ENCODE measurements around the gene SGMS1. TPM values are rescaled to one million over a fixed set of nuclear protein-coding genes. Genes with fewer than 3 reads are reported as not detected.
"Not testable (repeated sequence)": the region's sequence is repeated elsewhere in the genome, so short reads cannot be mapped to it uniquely, and the experiment has no call there.

SGMS1 gene
- polyA plus RNA-seq, 1 donor from 2014 or later = 8.0 TPM

DNA sequence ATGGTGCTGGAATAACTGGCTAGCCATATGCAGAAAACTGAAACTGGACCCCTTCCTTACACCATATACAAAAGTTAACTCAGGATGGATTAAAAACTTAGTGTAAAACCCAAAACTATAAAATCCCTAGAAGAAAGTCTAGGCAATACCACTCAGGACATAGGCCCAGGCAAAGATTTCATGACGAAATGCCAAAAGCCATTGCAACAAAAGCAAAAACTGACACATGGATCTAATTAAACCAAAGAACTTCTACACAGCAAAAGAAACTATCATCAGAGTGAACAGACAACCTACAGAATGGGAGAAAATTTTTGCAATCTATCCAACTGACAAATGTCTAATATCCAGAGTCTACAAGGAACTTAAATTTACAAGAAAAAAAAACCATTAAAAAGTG, 75.3 kb downstream of the SGMS1 start:
- not testable (repeated sequence) for H3K9me3 ChIP-seq (ENCODE audit: low read length); H2AFZ ChIP-seq (ENCODE audit: low read depth, low read length); H4K20me1 ChIP-seq (ENCODE audit: insufficient read depth); H3K27ac ChIP-seq (ENCODE audit: low read length); H3K79me2 ChIP-seq (replicated peaks; ENCODE audit: insufficient read depth, low read length); H3K4me3 ChIP-seq (ENCODE audit: low read length); H3K4me2 ChIP-seq (ENCODE audit: low read length); H3K9ac ChIP-seq (ENCODE audit: low read length); H3K27me3 ChIP-seq (ENCODE audit: insufficient read depth, low read depth, low read length); H3K36me3 ChIP-seq (ENCODE audit: insufficient read depth, low read length); H3K9me2 ChIP-seq (ENCODE audit: insufficient read depth, low read length); H3F3A ChIP-seq (ENCODE audit: insufficient read depth, low read length, poor library complexity, severe bottlenecking)

DNA sequence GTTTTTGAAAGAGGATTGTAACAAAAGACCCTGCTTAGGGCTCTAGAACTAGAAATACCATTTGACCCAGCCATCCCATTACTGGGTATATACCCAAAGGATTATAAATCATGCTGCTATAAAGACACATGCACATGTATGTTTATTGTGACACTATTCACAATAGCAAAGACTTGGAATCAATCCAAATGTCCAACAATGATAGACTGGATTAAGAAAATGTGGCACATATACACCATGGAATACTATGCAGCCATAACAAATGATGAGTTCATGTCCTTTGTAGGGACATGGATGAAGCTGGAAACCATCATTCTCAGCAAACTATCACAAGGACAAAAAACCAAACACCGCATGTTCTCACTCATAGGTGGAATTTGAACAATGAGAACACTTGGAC, 77.5 kb downstream of the SGMS1 start:
- not testable (repeated sequence) for H3K27ac ChIP-seq (ENCODE audit: low read length); H3F3A ChIP-seq (ENCODE audit: insufficient read depth, low read length, poor library complexity, severe bottlenecking); H3K9me3 ChIP-seq (ENCODE audit: low read length); H3K4me2 ChIP-seq (ENCODE audit: low read length); H4K20me1 ChIP-seq (ENCODE audit: insufficient read depth); H3K9ac ChIP-seq (ENCODE audit: low read length); H3K36me3 ChIP-seq (ENCODE audit: insufficient read depth, low read length); H3K4me3 ChIP-seq (ENCODE audit: low read length); H3K9me2 ChIP-seq (ENCODE audit: insufficient read depth, low read length); H3K79me2 ChIP-seq (replicated peaks; ENCODE audit: insufficient read depth, low read length); H3K27me3 ChIP-seq (ENCODE audit: insufficient read depth, low read depth, low read length); H2AFZ ChIP-seq (ENCODE audit: low read depth, low read length)

DNA sequence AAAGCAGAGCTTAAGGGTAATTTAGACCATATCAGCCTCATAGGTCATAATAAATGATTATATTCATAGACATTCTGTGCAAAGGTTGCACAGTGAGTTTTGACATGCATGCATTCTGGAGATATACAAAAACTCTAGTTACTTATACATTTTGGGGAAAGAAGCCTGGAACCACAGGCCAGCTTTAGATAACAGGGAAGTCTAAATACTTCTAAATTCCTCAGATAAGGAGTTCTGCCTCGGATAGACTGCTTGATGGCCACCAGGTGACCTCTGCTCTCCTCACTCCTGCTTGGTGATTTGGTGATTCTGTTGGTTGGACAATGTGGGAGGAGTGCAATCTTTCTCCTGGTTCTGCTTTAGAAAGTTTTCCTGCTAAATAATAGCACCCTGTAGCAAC, 77.9 kb downstream of the SGMS1 start:
- Histone ChIP-seq H3K9me3 (ENCODE audit: low read length) (no peaks in the 10 kb centered on the region), H3K27ac (ENCODE audit: low read length) (no peak overlapping the region), H3K36me3 (ENCODE audit: insufficient read depth, low read length) (no peaks in the 10 kb centered on the region), H4K20me1 (ENCODE audit: insufficient read depth) (no peaks in the 10 kb centered on the region), H3K4me2 (ENCODE audit: low read length) (no peak overlapping the region), H2AFZ (ENCODE audit: low read depth, low read length) (no peak overlapping the region), H3K9me2 (ENCODE audit: insufficient read depth, low read length) (no peaks in the 10 kb centered on the region), H3K79me2 (replicated peaks; ENCODE audit: insufficient read depth, low read length) (no peaks in the 10 kb centered on the region), H3K27me3 (ENCODE audit: insufficient read depth, low read depth, low read length) (no peaks in the 10 kb centered on the region), H3F3A (ENCODE audit: insufficient read depth, low read length, poor library complexity, severe bottlenecking) (no peaks in the 10 kb centered on the region), H3K9ac (ENCODE audit: low read length) (no peak overlapping the region), H3K4me3 (ENCODE audit: low read length) (no peak overlapping the region)
- TF ChIP-seq TAF1 (IDR thresholded peaks at IDR 0.05; ENCODE audit: low read depth) (no peak), EP300 (conservative IDR thresholded peaks at IDR 0.05; ENCODE audit: poor library complexity, severe bottlenecking) (no peak), EZH2 (IDR thresholded peaks at IDR 0.05; ENCODE audit: borderline replicate concordance, insufficient read depth, low read length, poor library complexity, severe bottlenecking) (no peak), MXI1 (conservative IDR thresholded peaks at IDR 0.05; ENCODE audit: poor library complexity, severe bottlenecking) (no peak), SMC3 (conservative IDR thresholded peaks at IDR 0.05; ENCODE audit: poor library complexity) (no peak), RAD21 (conservative IDR thresholded peaks at IDR 0.05) (no peak), POLR2AphosphoS5 (IDR thresholded peaks at IDR 0.05) (no peak)
- TF ChIP-seq, protein P1, sequence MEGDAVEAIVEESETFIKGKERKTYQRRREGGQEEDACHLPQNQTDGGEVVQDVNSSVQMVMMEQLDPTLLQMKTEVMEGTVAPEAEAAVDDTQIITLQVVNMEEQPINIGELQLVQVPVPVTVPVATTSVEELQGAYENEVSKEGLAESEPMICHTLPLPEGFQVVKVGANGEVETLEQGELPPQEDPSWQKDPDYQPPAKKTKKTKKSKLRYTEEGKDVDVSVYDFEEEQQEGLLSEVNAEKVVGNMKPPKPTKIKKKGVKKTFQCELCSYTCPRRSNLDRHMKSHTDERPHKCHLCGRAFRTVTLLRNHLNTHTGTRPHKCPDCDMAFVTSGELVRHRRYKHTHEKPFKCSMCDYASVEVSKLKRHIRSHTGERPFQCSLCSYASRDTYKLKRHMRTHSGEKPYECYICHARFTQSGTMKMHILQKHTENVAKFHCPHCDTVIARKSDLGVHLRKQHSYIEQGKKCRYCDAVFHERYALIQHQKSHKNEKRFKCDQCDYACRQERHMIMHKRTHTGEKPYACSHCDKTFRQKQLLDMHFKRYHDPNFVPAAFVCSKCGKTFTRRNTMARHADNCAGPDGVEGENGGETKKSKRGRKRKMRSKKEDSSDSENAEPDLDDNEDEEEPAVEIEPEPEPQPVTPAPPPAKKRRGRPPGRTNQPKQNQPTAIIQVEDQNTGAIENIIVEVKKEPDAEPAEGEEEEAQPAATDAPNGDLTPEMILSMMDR (IDR thresholded peaks at IDR 0.05; ENCODE audit: poor library complexity, severe bottlenecking) = no peak
- TF ChIP-seq, protein P2, sequence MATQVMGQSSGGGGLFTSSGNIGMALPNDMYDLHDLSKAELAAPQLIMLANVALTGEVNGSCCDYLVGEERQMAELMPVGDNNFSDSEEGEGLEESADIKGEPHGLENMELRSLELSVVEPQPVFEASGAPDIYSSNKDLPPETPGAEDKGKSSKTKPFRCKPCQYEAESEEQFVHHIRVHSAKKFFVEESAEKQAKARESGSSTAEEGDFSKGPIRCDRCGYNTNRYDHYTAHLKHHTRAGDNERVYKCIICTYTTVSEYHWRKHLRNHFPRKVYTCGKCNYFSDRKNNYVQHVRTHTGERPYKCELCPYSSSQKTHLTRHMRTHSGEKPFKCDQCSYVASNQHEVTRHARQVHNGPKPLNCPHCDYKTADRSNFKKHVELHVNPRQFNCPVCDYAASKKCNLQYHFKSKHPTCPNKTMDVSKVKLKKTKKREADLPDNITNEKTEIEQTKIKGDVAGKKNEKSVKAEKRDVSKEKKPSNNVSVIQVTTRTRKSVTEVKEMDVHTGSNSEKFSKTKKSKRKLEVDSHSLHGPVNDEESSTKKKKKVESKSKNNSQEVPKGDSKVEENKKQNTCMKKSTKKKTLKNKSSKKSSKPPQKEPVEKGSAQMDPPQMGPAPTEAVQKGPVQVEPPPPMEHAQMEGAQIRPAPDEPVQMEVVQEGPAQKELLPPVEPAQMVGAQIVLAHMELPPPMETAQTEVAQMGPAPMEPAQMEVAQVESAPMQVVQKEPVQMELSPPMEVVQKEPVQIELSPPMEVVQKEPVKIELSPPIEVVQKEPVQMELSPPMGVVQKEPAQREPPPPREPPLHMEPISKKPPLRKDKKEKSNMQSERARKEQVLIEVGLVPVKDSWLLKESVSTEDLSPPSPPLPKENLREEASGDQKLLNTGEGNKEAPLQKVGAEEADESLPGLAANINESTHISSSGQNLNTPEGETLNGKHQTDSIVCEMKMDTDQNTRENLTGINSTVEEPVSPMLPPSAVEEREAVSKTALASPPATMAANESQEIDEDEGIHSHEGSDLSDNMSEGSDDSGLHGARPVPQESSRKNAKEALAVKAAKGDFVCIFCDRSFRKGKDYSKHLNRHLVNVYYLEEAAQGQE (IDR thresholded peaks at IDR 0.05; ENCODE audit: borderline replicate concordance) = no peak

All from neural cell (in vitro differentiated cells).